HL-60/S4 (cell line): Measurements from ENCODE around the gene PRKN.

ENCODE experiments used
- in situ Hi-C: fragments of 300-500 bp; cut with MboI; formaldehyde crosslinking; loops from 2 replicates; pipeline ENCODE4 v1.14.3; 2022; ENCODE audit warnings: low sequenced_read_pairs

The PRKN gene

DNA sequence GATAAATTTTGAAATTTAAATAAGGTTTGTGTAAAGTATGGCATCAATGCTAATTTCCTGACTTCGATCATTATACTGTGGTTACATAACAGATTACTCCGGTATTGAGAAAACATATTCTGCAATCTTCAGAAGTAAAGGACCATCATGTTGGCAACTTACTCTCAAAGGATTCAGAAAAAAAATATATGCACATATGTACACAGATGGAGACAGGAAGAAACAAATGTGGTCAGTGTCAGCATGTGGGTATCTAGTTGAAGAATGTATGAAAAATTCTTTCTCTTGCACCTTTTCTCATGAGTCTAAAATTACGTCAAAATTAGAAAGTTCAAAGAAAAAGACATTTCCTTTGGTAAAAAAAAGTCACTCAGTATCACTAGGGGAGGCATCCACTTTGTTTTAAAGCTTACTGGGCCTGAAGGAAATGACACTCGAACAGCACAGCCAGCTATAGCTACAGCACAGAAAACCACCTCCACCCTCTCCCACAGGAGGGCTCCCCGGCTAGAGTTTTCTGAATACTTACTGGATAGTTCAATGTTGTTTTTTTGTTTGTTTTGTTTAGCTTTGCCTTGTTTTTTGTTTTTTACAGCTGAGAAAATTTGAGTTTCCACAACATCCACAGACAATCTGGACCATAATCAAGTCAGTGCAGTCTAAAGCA is 1136.5 kb downstream of the PRKN start:
- in situ Hi-C loops, result no loop called here

DNA sequence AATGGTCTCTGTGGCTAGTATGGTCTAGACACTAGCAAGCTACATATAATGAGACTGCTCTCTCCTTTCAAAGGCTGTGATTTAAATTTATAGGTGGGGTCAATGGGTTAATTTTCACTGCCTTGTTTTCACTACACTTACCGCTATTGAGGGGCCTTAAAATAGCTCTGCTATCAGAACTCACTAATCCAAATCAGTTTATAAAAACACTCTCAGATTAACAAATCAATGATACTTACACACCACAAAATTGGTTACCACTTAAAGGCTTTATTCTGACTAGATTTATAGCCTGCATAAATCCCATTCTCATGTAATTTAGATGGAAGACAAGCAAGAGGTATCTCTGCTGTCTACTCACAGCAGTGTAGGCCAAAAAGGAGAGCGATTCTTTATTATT is 1140.7 kb downstream of the PRKN start:
- in situ Hi-C loops, result no loop called here

DNA sequence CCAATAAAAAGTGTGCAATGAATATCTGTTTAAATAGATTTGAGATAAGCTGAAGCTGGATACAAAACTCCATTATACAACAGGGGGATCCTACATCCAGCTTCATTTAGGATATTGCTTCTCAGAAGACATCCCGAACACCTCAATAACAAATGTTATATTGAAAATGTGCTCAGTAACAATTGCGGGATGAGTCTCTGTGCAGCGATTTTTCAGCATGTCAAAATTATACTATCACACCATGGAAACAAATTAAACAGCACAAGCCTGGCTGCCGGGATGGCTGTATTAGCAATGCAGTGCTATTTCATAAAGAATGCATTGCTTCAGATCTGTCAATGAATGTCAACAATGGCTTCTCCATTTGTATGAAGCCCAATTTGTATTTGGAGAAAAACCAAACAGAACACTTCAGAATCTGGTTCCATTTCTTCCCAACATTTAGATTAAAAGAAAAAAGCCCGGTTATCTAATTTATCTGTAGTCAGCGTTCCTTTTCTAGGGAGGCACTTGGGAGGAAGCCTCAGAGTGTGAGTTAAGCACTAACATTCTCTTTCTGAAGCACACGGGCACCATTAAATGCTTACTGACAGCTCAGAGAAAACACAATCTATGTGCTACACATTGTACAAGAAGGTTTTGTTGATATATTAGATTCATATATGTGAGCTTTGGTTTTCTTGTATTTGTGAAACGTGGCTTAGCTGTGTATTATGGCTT is 1142.8 kb downstream of the PRKN start:
- in situ Hi-C loops, result no loop called here

DNA sequence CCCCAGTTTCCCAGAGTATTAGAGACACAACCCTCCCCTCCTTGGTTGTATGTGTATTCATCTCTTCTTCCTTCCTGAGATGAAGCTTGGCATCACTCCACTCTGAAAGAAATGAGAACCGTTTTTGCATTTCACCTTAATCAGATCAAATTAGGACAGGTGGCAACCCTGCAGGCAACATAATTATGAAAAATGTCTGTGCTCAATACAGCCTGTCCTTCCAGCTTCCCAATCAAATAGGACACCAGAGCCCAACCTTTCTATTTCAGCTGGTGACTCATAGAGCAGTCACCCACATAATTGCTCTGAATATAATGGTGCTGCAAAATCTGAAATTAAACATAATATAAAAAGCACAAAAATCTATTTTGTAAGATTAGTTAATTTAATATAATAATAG is 1143.5 kb downstream of the PRKN start:
- in situ Hi-C loops, result no loop called here

DNA sequence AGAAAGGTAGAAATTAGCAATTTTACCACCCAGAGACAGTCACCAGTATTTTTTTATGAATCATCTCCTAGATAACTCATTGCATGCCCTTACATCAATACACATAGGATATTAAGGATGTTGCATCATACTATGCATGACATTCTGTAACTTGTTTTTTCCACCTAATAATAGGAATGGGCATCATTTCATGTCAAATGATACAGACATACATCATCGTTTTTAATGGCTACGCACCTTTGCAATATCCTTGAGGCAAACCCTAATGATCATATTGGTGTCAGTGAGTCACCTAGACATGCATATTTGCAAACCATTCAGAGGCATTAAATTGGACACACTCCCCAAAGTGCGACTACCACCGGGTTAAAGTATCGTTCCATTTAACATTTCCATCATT is 1144.0 kb downstream of the PRKN start:
- in situ Hi-C loops, result no loop called here

DNA sequence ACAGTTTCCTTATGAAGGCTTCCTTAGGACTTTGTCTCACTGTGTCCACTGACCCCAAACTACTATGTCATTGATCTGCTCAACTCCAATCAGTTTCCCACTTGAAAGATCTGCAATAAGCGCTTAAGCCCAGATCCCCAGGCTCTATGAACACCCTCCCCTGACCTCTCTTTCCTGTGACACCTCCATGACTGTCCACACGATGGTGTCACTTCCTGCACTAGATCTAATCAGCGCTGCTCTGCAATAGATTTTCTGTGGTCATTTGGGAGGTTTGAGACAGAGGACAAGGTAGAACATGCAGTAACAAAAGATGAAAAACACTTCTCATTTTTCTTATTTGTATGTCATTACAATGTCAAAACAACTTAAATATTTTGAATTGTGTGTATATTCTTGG is 1149.1 kb downstream of the PRKN start:
- in situ Hi-C loops, result no loop called here

DNA sequence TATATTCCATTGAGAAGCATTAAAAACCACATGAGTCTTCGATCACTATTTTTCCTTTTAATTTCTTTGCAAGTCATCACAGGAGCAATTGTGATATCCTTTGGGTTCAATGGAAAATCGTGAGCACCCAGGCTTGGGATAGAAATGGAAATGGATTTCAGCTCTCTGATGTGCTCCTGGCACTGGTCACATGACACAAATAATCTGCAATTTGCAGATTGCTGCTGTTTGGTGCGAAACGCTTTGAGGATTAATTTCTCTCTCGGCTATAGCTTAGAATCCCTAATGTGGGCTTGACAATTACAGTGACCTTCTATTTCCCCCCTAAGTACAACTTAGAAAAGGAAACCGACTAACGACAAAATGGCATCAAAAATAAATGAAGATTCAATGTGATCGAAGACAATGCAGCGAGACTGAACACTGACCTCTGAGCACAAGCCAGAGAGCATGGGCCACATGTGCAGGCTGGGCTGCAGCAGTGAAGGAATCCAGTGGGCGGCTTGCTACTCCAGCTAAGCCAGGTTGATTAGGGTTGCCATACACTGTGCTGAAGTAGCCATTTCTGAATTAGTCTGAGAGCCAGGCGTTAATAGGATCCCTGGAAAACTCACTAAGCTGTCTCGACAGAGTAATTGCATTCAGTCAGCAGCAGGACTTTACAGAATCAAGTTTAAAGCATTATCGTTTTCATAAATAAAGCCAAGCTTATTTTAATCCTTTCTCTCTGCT is 1151.9 kb downstream of the PRKN start:
- in situ Hi-C loops, result no loop called here

DNA sequence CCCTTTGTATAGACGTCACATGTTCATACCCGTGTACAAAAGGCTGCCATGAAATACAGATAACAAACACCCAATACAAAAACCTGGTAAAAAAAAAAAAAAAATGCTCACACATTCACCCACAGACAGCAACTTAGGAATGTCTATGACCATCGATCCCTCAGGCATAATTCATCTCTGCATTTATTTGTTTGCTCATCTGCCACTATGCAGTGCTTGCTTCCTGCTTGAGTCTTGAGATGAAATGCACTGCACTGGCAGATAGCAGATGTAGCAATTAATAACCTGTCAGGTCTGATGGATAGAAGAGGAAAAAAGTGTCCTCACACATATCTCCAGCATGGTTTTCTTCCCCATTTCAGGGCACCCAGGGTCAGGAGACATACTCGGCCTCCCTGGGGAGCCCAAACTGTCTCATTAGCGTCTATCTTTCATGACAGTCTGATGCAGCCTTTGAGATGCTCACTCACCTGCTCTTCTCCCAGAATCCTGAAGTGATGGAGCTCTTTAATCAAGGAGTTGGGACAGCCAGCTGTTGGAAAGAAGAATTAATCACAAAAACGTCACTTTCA is 1158.6 kb downstream of the PRKN start:
- in situ Hi-C loops, result no loop called here

DNA sequence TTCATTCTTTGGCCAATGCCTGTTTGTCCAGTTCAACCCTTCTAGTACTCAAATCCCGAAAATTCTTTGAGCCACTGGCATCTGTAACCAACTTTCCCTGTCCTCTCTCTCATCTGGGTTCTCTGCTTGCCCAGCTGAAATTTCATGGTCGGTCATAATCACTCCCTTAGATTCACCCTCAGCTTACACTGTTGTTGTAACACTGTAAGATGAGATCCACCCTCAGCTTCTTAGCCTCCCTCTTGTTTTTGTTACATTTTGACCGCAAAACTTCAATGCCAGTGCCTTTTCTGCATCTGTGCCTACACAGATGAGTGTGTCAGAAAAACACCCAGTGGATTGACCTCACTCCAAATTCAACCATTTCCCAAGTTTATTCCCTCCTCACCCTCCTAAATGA is 1162.6 kb downstream of the PRKN start:
- in situ Hi-C loops, result no loop called here

DNA sequence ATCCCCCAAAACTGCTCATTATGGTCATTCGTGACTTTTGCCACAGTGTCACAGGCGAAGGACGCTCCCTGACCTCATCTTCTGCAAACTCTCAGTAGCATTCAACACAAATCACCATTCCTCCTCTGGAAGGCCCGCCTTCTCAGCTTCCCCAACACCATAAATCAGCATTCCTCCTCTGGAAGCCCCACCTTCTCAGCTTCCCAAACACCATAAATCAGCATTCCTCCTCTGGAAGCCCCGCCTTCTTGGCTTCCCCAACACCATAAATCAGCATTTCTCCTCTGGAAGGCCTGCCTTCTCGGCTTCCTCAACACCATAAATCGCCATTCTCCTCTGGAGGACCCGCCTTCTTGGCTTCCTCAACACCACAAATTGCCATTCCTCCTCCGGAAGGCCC is 1165.7 kb downstream of the PRKN start:
- in situ Hi-C loops, result no loop called here

DNA sequence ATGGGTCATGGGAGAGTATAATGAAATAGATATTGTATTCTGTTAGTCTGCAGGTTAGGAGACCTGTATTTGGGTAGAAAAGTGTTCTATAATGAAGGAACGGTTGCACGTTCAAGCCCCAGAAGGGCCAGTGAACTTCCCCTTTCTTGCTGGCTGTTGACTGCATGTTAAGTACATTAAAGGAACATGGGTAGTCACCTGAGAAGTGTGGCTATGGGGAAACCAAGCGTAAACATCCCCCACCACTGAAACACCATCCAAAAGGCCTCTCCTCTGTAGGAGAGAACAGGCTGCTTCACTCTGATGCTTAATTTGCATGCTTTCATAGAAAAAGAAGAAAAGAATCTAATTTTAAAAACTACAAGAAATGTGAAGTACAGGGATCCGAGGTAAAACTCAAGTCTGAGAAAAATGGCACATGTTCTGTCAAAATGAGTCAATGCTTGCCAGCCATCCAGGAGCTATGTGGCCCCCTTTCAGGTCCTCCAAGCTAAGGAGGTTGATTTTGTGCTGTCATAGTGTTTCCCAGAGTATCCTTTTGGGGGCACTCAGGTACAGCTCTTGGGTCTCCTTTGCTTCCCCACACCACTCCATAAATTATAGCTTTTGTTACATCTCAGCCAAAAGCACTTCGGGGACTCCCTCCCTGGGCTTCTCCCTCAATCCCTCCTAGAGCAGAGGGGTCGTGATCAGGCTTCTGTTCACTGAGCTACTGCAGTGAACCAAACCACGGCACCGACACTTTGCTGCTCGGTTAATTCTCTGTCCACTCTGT is 1170.0 kb downstream of the PRKN start:
- in situ Hi-C loops, result no loop called here

DNA sequence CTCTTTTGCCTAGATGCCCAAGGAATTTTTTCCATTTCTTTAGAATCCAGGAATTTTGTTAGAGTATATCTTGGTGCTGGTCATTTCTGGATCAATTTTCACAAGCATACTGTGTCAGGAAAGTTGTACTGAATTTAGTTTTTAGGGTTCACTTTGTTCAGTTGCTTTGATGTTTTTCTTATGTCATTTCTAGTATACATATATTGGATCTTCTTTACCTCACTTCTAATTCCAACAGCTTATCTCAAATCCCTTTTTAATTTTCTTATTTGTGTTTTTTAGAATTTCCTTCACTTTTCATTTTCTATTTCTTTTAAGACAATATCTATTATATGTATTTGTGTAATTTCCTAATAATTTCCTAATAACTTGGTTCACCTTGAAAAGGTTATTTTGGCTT is 1172.7 kb downstream of the PRKN start:
- in situ Hi-C loops, result no loop called here

DNA sequence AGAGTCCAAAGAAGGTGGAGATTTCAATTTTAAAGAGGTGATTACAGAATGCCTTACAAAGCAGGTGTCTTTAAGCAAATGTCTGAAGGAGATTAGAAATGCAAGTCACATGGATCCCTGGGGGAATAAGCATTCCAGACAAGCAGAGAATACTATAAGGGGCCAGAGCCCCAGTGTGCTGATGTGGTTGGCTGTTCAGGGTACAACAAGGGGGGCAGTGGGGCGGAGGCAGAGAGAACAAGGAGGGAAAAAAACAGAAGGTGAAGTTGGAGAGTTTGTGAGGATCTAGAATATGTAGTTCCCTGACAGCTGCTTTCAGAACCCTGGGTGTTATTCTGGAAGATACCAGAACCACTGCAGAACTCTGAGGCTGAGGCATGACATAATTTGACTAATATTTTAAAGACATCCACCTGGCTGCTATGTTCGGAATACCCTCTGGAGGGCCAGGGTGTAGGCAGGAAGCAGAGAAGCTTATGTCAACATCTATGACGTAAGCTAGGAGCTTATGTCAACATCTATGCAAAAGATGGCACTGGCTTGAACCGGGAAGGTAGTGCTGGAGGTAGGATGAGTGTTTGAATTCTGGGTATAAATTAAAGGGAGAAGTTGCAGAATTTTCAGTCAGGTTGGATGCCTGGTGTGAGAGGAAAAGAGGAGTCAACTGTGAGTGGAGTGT is 1177.5 kb downstream of the PRKN start:
- in situ Hi-C loops, result no loop called here

DNA sequence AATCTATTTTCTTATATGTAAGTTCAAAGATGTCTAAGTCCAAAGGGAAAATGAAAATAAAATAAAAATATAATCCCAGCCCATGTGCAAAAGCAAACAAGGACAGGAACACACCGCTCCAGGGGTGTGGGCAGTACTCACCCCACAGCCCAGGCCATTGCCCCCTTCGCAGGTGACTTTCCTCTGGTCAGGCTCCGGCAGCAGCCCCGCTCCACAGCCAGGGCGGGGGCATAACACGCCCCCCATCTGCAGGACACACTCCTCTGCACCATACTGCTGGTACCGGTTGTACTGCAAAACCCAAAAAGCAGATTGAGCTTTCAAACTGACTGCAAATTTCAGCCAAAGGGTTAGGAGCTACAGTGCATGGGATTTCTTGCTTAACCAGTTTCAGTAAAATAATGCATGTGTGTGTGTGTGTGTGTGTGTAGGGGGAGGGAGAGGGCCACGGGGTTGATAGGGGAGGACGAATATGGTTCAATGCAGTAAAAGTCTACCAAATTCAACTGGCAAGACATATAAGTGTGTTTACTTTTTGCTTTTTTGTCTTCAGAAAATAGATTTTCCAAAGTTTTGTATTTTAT is 1178.8 kb downstream of the PRKN start:
- in situ Hi-C loops, result no loop called here

DNA sequence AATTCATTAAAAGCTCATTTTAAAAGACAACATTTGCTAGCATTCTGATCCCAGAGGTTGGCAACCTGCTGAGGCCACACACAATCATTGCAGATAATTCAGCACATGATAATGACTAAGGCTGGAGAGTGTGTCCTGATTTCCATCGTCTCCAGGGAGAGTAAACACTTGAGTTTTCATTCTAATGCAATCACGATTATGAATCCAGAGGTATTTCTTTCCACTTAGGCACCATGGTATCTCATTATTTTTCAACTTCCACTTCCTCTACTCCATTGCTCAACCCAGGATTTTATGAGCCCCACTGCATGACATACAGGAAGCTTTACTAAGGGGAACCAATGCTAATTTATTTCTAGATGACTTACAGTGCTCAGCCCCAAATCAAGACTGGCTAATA is 1179.9 kb downstream of the PRKN start:
- in situ Hi-C loops, result no loop called here

DNA sequence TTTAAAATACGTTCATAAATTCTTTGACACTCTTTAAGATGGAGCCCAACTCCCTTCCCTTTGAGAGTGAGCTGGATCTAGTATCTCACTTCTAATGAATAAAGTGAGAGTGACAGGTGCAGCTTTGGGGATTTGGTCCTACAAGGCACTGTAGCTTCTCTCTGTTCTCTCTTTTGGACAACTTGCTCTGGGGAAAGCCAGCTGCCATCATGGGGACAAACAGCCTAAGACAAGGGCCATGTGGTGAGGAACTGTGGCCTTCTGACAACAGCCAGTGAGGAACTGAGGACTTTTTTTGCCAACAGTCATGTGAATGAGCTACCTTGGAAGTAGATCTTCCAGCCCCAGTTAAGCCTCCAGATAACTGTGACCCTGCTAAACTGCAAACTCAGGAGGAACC is 1180.9 kb downstream of the PRKN start:
- in situ Hi-C loops, result no loop called here

DNA sequence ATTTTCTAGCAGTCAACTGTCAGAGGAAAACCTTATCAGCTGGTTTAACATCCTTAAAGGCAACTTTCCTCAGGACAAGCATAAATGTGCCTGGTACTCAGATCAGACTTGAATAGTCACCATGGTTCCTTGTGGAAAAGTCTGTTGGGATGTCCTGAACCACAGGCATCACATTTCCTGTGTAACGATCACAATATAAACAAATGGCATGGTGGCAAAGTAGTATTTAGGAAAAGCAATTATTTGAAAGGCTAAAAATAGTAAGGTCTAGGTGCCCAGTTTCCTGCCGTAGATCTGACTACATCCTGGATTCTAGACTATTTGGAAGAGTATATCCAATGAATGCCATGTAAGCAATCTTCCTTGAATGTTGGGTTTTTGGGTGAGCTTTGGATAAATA is 1181.8 kb downstream of the PRKN start:
- in situ Hi-C loops, result no loop called here

DNA sequence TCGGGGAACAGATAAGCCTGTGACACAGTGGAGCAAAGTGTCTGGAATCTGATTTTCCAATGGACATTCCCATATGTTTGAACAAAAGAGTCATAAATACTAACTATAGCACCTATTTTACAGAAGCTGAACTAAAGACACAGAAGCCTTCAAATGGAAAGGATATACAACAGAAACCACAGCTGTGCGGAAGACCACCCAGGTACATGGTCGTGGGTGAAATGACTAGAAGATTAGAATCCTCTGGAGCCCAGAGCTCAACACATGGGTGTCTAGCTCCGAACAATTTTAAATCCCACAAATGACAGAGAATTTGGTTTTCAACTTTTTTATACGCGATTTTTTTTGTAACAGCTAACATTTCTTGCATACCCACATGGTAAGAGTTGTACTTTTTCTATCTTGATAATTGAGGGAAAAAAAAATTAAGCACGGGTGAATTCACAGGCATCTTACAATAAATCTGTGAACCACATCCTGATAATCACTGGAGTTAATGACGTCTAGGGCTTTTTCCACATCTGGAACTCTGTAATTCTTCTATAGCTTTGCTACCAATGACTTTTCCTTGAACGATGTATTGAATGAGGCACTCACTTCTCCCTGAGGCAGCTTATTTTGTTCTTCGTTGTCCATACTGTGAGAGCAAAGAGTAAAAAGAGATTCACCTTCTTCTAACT is 1182.6 kb downstream of the PRKN start:
- in situ Hi-C loops, result no loop called here

DNA sequence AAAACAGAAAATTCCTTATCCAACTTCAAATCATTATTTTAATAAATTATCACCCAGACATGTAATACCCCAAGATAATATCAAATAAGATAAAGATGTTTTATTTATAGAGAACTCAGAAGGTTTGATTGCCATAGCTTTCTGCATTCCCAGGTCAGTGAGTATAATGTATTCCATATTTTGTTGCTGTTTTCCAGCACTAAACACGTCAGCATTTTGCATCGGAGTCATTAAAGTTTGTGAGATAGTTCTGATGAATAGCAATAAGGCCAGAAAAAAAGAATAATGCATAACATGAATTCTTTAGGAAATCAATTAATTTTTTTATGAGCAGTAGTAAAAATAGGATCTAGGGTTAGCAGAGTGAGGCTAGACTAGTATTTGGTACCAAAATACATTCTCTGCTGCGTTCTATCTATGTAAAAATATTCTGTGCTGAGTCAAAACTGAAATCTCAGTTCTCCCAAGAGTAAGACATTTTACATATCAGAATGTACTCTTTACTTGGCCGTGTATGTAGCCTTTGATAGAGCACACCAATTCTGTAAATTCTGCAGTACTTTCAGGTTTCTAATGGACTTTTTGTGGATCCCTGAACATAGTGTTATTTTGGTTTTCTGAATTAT is 1183.8 kb downstream of the PRKN start:
- in situ Hi-C loops, result no loop called here
